Sigmoid colon (tissue), 4 donors: ENCODE data around the gene KRT23.

Source experiments
- CTCF ChIP-seq, 4 experiments: fragments of 450-650 bp in 3 of 4; fragments of 200-600 bp in 1 of 4; IDR thresholded peaks; one replicate each; pipeline ENCODE4 v1.5.1; 2016 to 2019; ENCODE audit warnings: antibody characterized with exemption in 4 of 4, mild to moderate bottlenecking in 3 of 4, moderate library complexity in 2 of 4
- EP300 ChIP-seq, 4 donors: sonication (generic); formaldehyde crosslinking; IDR thresholded peaks; one replicate each; pipeline ENCODE4 v1.6.1; 2017; ENCODE audit warnings: antibody characterized with exemption in 4 of 4
- POLR2A ChIP-seq, 2 donors: fragments of 450-650 bp; IDR thresholded peaks; one replicate each; pipeline ENCODE4 v1.6.1; 2016; ENCODE audit warnings: antibody characterized with exemption in 2 of 2, mild to moderate bottlenecking in 2 of 2, moderate library complexity in 2 of 2
- POLR2AphosphoS5 ChIP-seq, 4 donors: sonication (generic); formaldehyde crosslinking; IDR thresholded peaks; one replicate each; pipeline ENCODE4 v1.6.1; 2017; ENCODE audit warnings: antibody characterized with exemption in 4 of 4

- TF ChIP-seq CTCF (IDR thresholded peaks at IDR 0.05) (no peak), POLR2A (IDR thresholded peaks at IDR 0.05) (no peak), EP300 (IDR thresholded peaks at IDR 0.05) (no peak), POLR2AphosphoS5 (IDR thresholded peaks at IDR 0.05) (no peak)
Observed at GRCh38 chr17:40937384-40937819, at the start of gene KRT23.
